ENCODE measurements around the gene CDH4.
A peak's percentile ranks its signal among the peaks of the same experiment; 100 is the strongest.

The CDH4 gene

GRCh38 chr20:61493798-61494305, 241.8 kb downstream of the CDH4 start:
- DNase-seq (ENCODE audit: low spot score): no peak

- DNase-seq (ENCODE audit: low spot score): no peak
Observed at GRCh38 chr20:61494763-61495575, 242.9 kb downstream of the CDH4 start.

GRCh38 chr20:61497029-61497627, 245.1 kb downstream of the CDH4 start:
- peak; percentile 40 for DNase-seq (ENCODE audit: low spot score)

GRCh38 chr20:61499859-61500554, 247.9 kb downstream of the CDH4 start:
- no peak for DNase-seq (ENCODE audit: low spot score)

- no peak for DNase-seq (ENCODE audit: low spot score)
Observed at GRCh38 chr20:61500791-61501321, 248.8 kb downstream of the CDH4 start.

GRCh38 chr20:61502433-61502832, 250.4 kb downstream of the CDH4 start:
- no peak for DNase-seq (ENCODE audit: low spot score)

- DNase-seq (ENCODE audit: low spot score): no peak
Observed at GRCh38 chr20:61503106-61503505, 251.0 kb downstream of the CDH4 start.

- no peak for DNase-seq (ENCODE audit: low spot score)
Observed at GRCh38 chr20:61505508-61505907, 253.4 kb downstream of the CDH4 start.

- DNase-seq (ENCODE audit: low spot score): no peak
Observed at GRCh38 chr20:61507778-61508177, 255.7 kb downstream of the CDH4 start.

- no peak for DNase-seq (ENCODE audit: low spot score)
Observed at GRCh38 chr20:61508301-61509096, 256.4 kb downstream of the CDH4 start.

- no peak for DNase-seq (ENCODE audit: low spot score)
Observed at GRCh38 chr20:61510778-61511330, 258.8 kb downstream of the CDH4 start.

GRCh38 chr20:61512475-61512874, 260.4 kb downstream of the CDH4 start:
- DNase-seq (ENCODE audit: low spot score): no peak

- DNase-seq (ENCODE audit: low spot score): no peak
Observed at GRCh38 chr20:61513124-61514017, 261.3 kb downstream of the CDH4 start.

GRCh38 chr20:61514018-61514365, 261.9 kb downstream of the CDH4 start:
- no peak for DNase-seq (ENCODE audit: low spot score)

GRCh38 chr20:61514396-61514795, 262.3 kb downstream of the CDH4 start:
- DNase-seq (ENCODE audit: low spot score): no peak

- DNase-seq (ENCODE audit: low spot score): no peak
Observed at GRCh38 chr20:61514805-61515505, 262.9 kb downstream of the CDH4 start.

GRCh38 chr20:61515922-61516321, 263.9 kb downstream of the CDH4 start:
- no peak for DNase-seq (ENCODE audit: low spot score)

GRCh38 chr20:61516346-61517208, 264.5 kb downstream of the CDH4 start:
- DNase-seq (ENCODE audit: low spot score): no peak

- DNase-seq (ENCODE audit: low spot score): no peak
Observed at GRCh38 chr20:61517419-61517818, 265.4 kb downstream of the CDH4 start.

Data from iPS-NIHi11 (cell line).